Activated naive CD8-positive, alpha-beta T cell treated with anti-CD3 and anti-CD28 coated beads, Interleukin-2, amount 10 ng/mL, durations not matched to agents 7 days and 5 days (primary cell): ENCODE results near the gene EFCAB9. TPM values are rescaled to one million over a fixed set of nuclear protein-coding genes. Genes with fewer than 3 reads are reported as not detected.
"Not testable (repeated sequence)": the region's sequence is repeated elsewhere in the genome, so short reads cannot be mapped to it uniquely, and the experiment has no call there.

Experiments
- ATAC-seq: fragments of 150-1000 bp; cut with Tn5 transposase; one replicate; pipeline ENCODE4 v1.10.0; 2021; ENCODE audit warnings: low read depth, moderate library complexity
- POLR2A ChIA-PET: fragments of 350-600 bp; sonication (Branson Sonifier 250); formaldehyde crosslinking; loops from one replicate; lab custom pipeline; 2021; ENCODE audit warnings: antibody characterized with exemption; lab: Charles Lee
- DNase-seq: peaks from one replicate; pipeline ENCODE4 v3.0.0; 2021
- H3K27ac Mint-ChIP-seq: one replicate; pipeline ENCODE4 v1.8.0; 2022; ENCODE audit warnings: mild to moderate bottlenecking, mixed read lengths
- H3K27me3 Mint-ChIP-seq: one replicate; pipeline ENCODE4 v1.8.0; 2022; ENCODE audit warnings: mild to moderate bottlenecking, moderate library complexity, mixed read lengths
- H3K36me3 Mint-ChIP-seq: one replicate; pipeline ENCODE4 v1.8.0; 2021; ENCODE audit warnings: mild to moderate bottlenecking, mixed read lengths
- H3K4me1 Mint-ChIP-seq: one replicate; pipeline ENCODE4 v1.8.0; 2021; ENCODE audit warnings: mixed read lengths
- H3K4me3 Mint-ChIP-seq: one replicate; pipeline ENCODE4 v1.8.0; 2022; ENCODE audit warnings: mild to moderate bottlenecking, moderate library complexity, mixed read lengths
- H3K9me3 Mint-ChIP-seq: one replicate; pipeline ENCODE4 v1.8.0; 2021; ENCODE audit warnings: mixed read lengths
- total RNA-seq, 2 experiments: library from RNA; stranded (reverse); gene quantifications; one replicate each; pipeline ENCODE4 v1.2.3, GENCODE V29; 2021

EFCAB9 gene
- total RNA-seq: not detected

GRCh38 chr5:172193872-172194271 is at the start of gene EFCAB9:
TSS of gene EFCAB9 (plus strand) at chr5:172194172. CDS start at chr5:172194173, 1 bp downstream.
- ATAC-seq: no peak
- Mint-ChIP-seq H3K27me3 (peaks cover 18% of the 10 kb centered on the region), H3K4me1 (peaks cover 8% of the 10 kb centered on the region), H3K9me3 (peaks cover 2% of the 10 kb centered on the region), H3K4me3 (no peak within 1 kb of the TSS), H3K36me3 (no peaks in the 10 kb centered on the region), H3K27ac (no peak within 1 kb of the TSS)
- no peak for DNase-seq
- POLR2A ChIA-PET: no interaction called here

- H3K36me3 Mint-ChIP-seq: peaks cover 33% of the 10 kb centered on the region
- ATAC-seq: no peak
- H3K9me3 Mint-ChIP-seq: no peaks in the 10 kb centered on the region
Observed at GRCh38 chr5:172144291-172144815, 49.6 kb upstream of the EFCAB9 start.

GRCh38 chr5:172144931-172145869 is 48.8 kb upstream of the EFCAB9 start:
- H3K27me3 Mint-ChIP-seq: no peaks in the 10 kb centered on the region
- POLR2A ChIA-PET: interaction anchor here (0.6 to 1.2 kb wide), 2 partner anchors 28 to 36 kb away, joined by 3 to 5 read pairs; no protein-coding TSS in a partner anchor
- no peaks in the 10 kb centered on the region for H3K9me3 Mint-ChIP-seq
- H3K36me3 Mint-ChIP-seq: peaks cover 25% of the 10 kb centered on the region
- H3K4me1 Mint-ChIP-seq: peaks cover 34% of the 10 kb centered on the region
- H3K27ac Mint-ChIP-seq: no peak overlapping the region
- no peak overlapping the region for H3K4me3 Mint-ChIP-seq
- no peak for ATAC-seq
- DNase-seq: no peak

More at GRCh38 chr5:172144291-172144815, 49.6 kb upstream of the EFCAB9 start:
- Mint-ChIP-seq H3K27me3 (no peaks in the 10 kb centered on the region), H3K4me3 (no peak overlapping the region), H3K4me1 (peaks cover 37% of the 10 kb centered on the region), H3K27ac (peak overlapping the region; percentile 54)
- POLR2A ChIA-PET: interaction anchor here (0.9 kb wide), 1 partner anchor 23 kb away, joined by 4 read pairs; no protein-coding TSS in a partner anchor
- no peak for DNase-seq

- Mint-ChIP-seq H3K27ac (no peak overlapping the region), H3K9me3 (no peaks in the 10 kb centered on the region), H3K4me3 (no peak overlapping the region), H3K36me3 (peaks cover 25% of the 10 kb centered on the region), H3K27me3 (no peaks in the 10 kb centered on the region), H3K4me1 (peaks cover 38% of the 10 kb centered on the region)
- DNase-seq (no peak), ATAC-seq (no peak)
- POLR2A ChIA-PET: interaction anchor here (0.6 to 1.2 kb wide), 2 partner anchors 27 to 35 kb away, joined by 3 to 5 read pairs; no protein-coding TSS in a partner anchor
Observed at GRCh38 chr5:172145870-172146747, 47.9 kb upstream of the EFCAB9 start.

GRCh38 chr5:172146748-172147092 is 47.3 kb upstream of the EFCAB9 start:
- ATAC-seq (no peak), DNase-seq (no peak)
- no peak overlapping the region for H3K4me3 Mint-ChIP-seq
- POLR2A ChIA-PET: no interaction called here
- no peaks in the 10 kb centered on the region for H3K9me3 Mint-ChIP-seq
- peak overlapping the region; percentile 67 for H3K27ac Mint-ChIP-seq
- peaks cover 41% of the 10 kb centered on the region for H3K4me1 Mint-ChIP-seq
- peaks cover 28% of the 10 kb centered on the region for H3K36me3 Mint-ChIP-seq
- H3K27me3 Mint-ChIP-seq: no peaks in the 10 kb centered on the region

- H3K4me1 Mint-ChIP-seq: peaks cover 41% of the 10 kb centered on the region
- no peak overlapping the region for H3K4me3 Mint-ChIP-seq
- ATAC-seq (no peak), DNase-seq (no peak)
- H3K27ac Mint-ChIP-seq: no peak overlapping the region
- H3K27me3 Mint-ChIP-seq: no peaks in the 10 kb centered on the region
- peaks cover 33% of the 10 kb centered on the region for H3K36me3 Mint-ChIP-seq
- H3K9me3 Mint-ChIP-seq: no peaks in the 10 kb centered on the region
- POLR2A ChIA-PET: no interaction called here
Observed at GRCh38 chr5:172147857-172148256, 46.1 kb upstream of the EFCAB9 start.

- Mint-ChIP-seq H3K27ac (no peak overlapping the region), H3K4me3 (no peak overlapping the region), H3K4me1 (peaks cover 44% of the 10 kb centered on the region), H3K36me3 (peaks cover 38% of the 10 kb centered on the region), H3K27me3 (no peaks in the 10 kb centered on the region), H3K9me3 (no peaks in the 10 kb centered on the region)
- POLR2A ChIA-PET: interaction anchor here (1.0 kb wide), 1 partner anchor 26 kb away, joined by 3 read pairs; no protein-coding TSS in a partner anchor
- DNase-seq (no peak), ATAC-seq (no peak)
Observed at GRCh38 chr5:172148381-172148780, 45.6 kb upstream of the EFCAB9 start.

- Mint-ChIP-seq H3K27ac (peak overlapping the region; percentile 23), H3K9me3 (no peaks in the 10 kb centered on the region), H3K4me1 (peaks cover 47% of the 10 kb centered on the region), H3K27me3 (no peaks in the 10 kb centered on the region), H3K36me3 (peaks cover 43% of the 10 kb centered on the region), H3K4me3 (no peak overlapping the region)
- POLR2A ChIA-PET: interaction anchor here (1.0 to 1.4 kb wide), 2 partner anchors 25 to 27 kb away, joined by 3 to 5 read pairs; no protein-coding TSS in a partner anchor
- DNase-seq (no peak), ATAC-seq (no peak)
Observed at GRCh38 chr5:172149073-172149472, 44.9 kb upstream of the EFCAB9 start.

GRCh38 chr5:172149481-172149880 is 44.5 kb upstream of the EFCAB9 start:
- ATAC-seq, DNase-seq, H3K27me3 Mint-ChIP-seq, H3K9me3 Mint-ChIP-seq, H3K4me3 Mint-ChIP-seq: not testable (repeated sequence)
- Mint-ChIP-seq H3K27ac (peak overlapping the region; percentile 23), H3K4me1 (peaks cover 45% of the 10 kb centered on the region), H3K36me3 (peaks cover 44% of the 10 kb centered on the region)
- POLR2A ChIA-PET: interaction anchor here (1.4 to 3.3 kb wide), 2 partner anchors 24 to 26 kb away, joined by 5 to 15 read pairs; no protein-coding TSS in a partner anchor

GRCh38 chr5:172150514-172151425 is 43.2 kb upstream of the EFCAB9 start:
- H3K9me3 Mint-ChIP-seq: no peaks in the 10 kb centered on the region
- ATAC-seq: peak; percentile 79
- peaks cover 52% of the 10 kb centered on the region for H3K36me3 Mint-ChIP-seq
- peak overlapping the region; percentile 71 for H3K27ac Mint-ChIP-seq
- peak overlapping the region; percentile 73 for H3K4me3 Mint-ChIP-seq
- H3K4me1 Mint-ChIP-seq: peaks cover 41% of the 10 kb centered on the region
- DNase-seq: peak; percentile 54
- POLR2A ChIA-PET: interaction anchor here (0.6 to 3.3 kb wide), 7 partner anchors 22 to 38 kb away, joined by 3 to 15 read pairs (median 5); partner anchors contain the start of gene STK10
- no peaks in the 10 kb centered on the region for H3K27me3 Mint-ChIP-seq

- ATAC-seq (no peak), DNase-seq (no peak)
- Mint-ChIP-seq H3K36me3 (peaks cover 51% of the 10 kb centered on the region), H3K9me3 (no peaks in the 10 kb centered on the region), H3K4me3 (peak overlapping the region; percentile 73), H3K27me3 (no peaks in the 10 kb centered on the region), H3K4me1 (peaks cover 39% of the 10 kb centered on the region), H3K27ac (peak overlapping the region; percentile 71)
- POLR2A ChIA-PET: interaction anchor here (0.6 to 3.3 kb wide), 6 partner anchors 22 to 118 kb away, joined by 3 to 15 read pairs (median 4); partner anchors contain the start of gene STK10
Observed at GRCh38 chr5:172151661-172152210, 42.2 kb upstream of the EFCAB9 start.
